CD4-positive, alpha-beta T cell treated with Interleukin-1 beta for 1 hour (primary cell): ENCODE measurements around the gene KCNJ15.
"Not testable (repeated sequence)": the region's sequence is repeated elsewhere in the genome, so short reads cannot be mapped to it uniquely, and the experiment has no call there.

Experiments used
- DNase-seq, 2 donors: peaks; one replicate each; pipeline ENCODE4 v3.0.0-alpha.2; 2020 to 2022

Gene KCNJ15

DNA sequence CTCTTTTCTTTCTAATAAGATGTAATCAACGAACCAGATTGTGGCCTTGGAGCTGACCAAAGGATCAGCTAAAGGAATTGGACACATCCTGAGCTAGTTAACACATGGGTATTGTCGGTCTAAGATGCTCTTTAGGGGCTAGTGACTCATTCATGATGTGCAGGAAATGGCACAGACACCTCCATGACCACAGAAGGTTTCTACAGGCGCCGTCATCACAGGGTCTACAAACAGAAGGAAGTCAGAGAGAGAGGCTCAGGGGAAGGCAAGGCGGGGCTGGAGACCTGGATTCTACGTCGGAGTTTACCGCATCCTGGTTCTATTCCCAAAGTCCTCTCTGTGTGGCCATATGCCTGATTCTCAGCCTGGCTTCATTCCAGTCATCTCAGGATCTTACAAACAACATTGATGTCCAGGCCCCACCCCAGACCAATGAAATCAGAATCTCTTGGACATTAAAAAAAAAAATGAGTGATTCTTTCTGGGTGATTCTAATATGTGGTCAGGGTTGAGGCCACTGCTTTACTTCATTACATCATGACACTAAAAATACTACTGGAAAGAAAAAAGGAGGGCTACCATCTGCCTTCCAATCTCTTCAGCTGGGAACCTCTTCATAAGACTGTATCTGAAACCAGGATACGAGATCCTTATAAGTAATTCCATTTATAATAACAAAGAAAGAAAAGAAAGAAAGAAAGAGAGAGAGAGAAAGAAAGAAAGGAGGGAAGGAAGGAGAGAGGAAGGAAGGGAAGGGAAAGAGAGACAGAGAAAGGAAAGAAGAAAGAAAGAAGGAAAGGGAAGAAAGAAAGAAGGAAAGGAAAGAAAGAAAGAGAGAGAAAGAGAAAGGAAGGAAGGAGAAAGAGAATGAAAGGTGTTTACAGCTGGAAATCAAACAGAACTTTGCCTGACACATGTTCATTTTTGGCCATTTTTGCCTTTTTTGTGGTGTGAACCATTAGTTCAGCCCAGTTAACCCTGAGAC lies 11.6 kb upstream of the KCNJ15 start:
- DNase-seq: peak; percentile 51 to 75

DNA sequence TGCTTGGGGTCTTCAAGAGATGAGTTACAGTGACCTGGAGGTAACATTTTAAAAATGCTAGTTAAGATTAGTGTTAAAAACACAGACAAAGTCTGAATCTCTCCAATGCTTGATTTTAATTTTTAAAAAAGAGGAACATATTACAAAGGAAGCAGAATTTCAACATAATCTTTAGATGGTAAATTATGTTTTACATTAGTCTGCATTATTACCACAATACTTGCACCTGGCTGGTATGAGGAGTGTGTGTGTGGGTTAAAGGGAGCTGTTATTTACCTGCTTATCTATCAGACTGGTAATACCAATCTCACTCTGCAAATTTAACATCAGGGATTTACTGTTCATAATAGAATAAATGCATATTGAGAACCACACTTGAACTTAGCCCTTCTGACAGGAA lies 10.3 kb upstream of the KCNJ15 start:
- DNase-seq: no peak

DNA sequence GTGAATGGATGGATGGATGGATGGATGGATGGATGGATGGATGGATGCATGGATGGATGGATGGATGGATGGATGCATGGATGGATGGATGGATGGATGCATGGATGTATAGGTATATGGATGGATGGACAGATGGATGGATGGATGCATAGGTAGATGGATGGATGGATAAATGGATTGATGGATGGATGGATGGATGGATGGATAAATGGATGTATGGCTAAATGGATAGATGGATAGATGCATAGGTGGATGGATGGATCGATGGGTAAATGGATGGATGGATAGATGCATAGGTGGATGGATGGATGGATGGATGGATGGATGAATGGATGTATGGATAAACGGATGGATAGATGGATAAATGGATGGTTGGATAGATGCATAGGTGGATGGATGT lies 9.7 kb upstream of the KCNJ15 start:
- DNase-seq: not testable (repeated sequence)

DNA sequence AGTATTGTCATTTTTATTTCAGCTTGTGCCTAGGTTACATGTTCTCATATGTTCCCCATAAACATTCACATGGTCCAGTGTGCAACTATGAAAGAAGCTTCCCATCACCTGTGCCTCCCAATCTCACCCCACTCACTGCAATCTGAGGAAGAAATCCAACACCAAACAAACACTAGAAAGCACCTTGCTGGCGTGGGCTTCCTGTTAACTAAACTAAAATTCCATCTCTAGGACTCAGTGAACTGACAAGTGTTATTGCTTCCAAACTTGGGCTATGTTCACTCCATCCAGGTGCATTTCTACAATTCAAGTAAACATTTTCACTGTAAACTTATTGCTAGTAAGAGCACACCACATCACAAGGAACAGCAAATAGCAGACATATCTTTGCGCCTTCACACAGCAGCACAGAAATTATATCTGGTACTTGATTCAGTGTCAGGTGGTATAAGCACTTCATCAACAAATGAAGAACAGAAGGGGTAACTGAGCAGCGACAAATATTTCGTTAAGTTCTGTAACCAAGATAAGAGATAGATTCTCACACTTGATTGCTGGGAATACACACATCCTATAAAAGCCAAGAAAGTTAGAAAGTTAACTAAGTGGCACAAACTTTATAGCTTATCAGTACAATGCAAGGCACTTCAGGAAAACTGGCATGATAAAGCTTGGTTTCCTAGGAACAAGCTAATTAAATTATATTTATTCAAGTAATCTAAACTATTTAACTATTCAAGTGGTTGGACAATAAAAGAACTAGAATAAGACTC lies 8.9 kb upstream of the KCNJ15 start:
- DNase-seq: no peak

DNA sequence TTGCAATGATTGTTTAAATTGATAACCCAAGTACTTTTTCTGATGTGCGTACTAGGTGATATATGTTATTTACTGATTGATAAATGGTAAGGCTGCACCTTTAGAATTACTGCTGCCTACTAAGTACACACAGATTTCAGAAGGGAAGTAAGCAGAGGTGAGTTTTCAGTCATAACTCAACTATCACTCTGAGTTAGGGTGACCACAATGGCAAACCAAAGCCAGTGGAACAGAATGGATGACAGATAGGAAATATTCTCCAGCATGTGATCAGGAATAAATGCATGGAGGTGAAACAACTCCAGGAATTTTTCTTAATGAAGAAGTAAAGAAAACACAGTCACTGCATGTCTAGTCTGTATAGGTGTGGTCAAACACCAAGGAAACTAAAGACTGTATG lies 7.5 kb upstream of the KCNJ15 start:
- no peak for DNase-seq

DNA sequence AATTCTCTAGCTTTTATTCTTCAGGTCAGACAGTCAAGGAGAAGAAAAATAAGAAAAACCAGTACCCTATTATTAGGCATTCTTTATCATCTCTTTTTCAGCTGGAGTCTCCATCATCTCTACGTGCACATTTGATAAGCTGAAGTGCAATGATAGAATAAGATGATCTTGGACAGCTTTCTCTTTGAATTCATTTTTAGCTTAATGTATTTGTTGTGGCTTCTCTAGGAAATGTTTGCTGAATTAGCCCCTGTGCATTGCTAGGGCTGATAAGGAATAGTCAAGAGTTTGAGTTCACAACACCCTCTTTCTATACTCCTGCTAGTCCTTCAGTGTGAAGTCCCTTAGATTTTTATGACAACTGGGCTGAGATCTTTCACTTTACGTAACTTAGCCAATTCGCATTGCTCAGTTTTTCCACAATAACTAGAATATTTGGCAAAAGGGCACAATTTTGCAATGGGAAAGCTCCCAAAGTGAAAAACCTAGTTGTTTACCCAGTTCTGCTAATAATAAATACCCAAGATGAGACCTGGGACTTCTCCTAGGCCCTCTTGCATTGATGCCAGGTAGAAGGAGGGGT lies 7.0 kb upstream of the KCNJ15 start:
- no peak for DNase-seq

DNA sequence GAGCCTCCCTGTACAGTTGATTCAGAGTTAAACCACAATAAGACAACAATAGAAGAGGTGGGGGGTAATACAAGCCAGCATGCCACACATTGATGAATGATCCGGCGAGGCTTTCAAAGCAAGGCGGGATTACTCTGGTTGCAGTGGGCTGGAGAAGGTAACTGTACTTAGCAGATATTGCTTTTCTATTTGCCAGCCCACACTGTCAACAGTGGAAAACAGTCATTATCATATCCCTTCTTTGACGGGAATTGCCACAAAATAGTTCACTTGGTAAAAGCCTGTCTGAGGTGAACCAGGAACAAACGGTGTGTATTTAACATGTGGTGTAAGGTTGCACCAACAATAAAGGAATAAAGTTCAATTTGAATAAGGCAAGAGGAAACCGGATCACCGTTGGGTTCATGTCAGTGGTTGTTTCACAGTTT lies 5.8 kb upstream of the KCNJ15 start:
- DNase-seq: no peak

DNA sequence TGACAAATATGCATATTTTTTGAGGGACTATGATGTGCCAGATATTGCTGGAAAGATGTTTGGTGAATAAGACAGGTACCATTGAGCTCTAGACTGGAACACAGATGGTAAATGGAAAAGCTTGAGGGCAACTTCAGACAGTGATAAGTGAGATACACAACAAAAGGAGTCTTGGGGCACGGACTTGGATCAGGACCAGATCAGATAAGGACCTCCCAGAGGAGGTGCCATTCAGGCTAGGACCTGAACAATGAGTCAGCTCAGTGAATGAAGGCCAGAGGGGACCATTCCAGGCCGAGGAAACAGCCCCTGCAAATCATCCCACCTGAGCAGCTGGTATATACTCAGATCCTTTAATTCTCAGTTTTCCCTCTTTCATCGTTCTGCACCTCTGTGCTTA lies 1.8 kb upstream of the KCNJ15 start:
- no peak for DNase-seq

DNA sequence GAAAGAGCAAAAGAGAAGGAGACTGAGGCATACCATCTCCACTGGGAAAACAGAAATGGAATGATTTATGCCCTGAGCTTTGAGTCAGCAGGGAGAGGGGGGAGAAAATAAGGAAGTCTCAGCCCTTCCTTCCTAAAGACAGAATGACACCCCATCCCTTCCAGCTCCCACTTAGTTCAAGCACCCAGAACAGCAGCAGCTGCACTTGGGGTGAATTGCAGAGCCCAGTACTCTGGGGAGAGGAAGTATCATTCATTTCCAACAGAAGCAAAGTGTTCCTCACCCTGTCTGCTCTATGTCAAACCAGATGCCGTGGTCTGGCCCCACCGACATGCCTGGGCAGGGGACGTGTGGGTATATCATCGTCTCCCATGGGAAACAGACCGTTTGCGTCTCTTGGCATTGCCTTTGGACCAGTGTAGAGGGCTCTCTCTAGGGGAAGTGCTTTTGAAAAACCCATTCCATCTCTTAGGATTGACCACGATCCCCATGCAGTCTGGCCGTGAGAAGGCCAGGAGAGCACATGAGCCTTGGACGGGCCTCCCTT lies 1.1 kb upstream of the KCNJ15 start:
- no peak for DNase-seq

DNA sequence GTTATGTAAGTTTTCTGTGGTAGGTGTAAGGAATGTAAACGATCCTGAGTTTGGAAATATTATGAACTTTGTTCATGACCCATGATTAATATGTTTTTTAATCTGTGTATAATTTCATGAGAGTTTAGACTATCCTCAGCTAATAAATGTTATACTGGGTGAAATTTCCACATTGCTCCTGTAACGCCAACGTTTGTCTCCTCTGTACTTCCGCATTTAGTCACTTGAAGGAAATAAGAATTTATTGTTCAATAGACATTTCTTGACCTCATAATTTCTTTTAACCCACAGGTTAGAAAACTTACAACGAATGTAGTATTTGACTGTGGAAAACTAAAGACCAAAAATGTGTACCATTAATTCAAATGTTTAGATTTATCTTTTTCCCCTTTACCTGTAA lies 876 bp downstream of the KCNJ15 start:
- DNase-seq: no peak

DNA sequence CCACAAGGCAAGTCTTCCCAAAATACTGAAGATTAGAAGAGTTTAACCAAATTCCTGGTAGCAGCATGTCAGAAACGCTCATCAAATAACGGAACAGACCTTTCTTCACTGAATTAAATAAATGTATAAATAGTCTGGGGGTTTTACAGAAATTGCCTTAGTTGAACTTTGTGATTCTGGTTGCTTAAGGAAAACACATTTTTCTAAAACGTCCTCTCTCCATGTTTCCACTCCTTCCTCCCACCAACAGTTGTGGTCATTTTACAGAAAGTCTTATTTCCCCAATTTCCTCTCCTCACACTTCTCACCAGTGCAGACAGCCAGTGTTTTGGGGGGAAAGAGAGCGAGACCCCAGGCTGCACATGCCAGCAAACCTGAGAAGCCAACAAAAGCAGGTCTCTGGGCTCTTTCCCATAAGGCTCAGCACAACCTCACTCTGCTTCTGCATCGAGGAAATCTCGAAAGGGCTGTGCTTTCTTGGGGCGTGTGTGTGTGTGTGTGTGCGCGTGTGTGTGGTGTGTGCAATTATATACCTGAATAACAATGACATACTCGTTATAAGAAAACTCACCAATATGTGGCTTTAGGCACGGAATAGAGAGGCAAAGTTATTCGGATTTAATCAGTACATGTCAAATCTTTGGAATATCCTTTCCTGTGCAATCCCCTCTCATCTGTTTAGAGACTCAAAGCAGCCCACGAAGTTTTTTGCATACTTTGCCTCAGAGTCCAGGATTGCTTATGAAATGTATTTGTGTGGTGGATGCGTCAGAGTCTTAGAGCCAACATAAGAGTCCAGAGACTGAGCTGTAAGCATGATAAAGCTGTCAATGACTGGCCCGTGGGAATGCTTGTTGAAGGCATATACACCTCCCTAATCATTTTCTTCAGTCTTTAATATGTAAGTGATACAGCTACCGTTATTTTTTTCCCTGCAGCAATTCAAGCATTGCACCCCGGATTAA lies 2.0 kb downstream of the KCNJ15 start:
- DNase-seq: no peak

DNA sequence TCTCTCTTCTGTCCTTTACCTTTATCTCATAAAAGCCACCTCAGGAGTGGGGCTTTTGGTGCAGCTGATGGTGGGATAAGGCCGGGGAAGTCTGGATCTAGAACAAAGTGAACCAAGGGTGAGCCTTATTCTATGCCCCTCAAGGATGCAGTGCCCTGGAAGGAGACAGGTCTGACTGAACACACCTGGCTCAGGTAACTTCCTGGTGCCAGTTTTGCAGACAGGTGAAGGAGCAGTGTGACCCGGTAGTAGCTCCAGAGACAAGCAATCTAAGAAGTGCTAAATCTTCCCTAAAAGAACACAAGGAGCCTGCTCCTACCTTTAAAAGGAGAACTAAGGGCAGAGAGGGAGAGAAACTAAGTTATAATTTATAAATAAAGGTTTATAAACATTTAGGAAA lies 2.9 kb downstream of the KCNJ15 start:
- no peak for DNase-seq

DNA sequence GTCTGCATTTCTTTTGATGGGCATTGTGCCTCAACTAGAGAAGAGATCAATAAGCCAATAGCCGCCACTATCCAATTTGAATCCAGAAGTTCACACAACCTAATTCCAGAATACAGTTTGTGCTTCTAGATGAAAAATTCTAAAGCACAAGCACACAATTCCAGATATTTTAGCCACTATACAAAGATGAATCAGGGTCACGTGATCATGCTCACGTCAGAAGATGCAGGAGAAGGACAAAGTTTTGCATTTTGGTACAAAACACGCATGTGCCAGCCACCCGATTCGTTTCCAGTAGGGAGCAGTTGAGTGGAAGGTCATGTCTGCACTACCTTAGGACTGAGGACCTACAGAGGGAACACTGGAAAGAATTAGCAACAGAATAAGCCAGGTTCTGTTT lies 3.6 kb downstream of the KCNJ15 start:
- DNase-seq: no peak

DNA sequence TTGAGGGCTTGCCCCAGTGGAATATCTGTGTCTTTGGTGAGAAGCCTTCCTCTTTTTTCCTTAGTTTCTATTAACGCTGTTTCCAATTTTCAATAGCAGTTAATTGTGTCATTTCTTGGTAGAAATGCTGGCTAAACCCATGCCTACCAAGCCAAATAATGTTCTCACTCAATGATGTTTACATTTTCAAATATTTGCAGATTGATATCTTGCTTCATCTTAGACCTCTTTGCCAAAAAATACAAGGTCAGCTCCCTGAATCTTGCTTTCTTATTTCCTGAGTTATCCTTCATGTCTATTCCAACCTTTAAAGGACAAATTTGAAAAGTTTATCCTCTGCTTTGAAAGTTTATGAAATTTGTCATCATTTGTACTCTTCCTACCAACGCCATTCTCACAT lies 5.1 kb downstream of the KCNJ15 start:
- DNase-seq: no peak

DNA sequence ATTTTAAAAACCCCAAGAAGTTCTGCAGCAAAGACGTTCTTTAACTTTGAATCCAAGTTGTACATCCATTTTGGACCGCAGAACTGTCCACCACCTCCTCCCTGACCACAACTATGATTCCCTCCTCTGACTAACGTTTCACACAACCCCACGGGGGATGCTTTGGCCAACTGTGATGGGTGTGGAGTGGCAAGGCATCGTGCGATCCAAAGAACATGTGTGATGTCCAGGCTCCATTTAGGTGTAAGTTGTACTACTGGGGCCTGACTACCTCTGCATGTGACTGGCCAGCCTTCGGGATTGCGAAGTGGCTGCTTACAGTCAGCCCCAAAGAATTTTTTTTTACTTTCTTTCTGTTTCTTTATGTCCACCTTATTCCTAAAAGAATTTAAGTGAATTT lies 6.7 kb downstream of the KCNJ15 start:
- no peak for DNase-seq

DNA sequence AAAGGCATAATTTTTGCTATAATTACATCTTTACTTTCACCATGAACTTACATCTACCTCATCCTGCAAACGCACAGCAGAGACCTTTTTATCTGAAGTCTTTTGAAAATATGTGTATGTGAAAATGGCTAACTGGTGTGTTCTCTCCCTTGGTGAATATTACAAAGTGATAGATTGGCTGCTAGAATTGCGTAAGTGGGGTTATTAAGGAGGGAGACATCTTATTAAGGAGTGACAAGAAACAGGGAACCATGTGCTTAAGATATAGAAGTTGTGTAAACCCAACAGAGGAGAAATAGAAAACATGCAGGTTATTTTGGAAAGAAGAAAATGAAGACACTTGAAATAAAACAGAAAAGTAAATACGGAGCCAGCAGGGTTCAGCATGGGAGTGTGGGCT lies 7.8 kb downstream of the KCNJ15 start:
- no peak for DNase-seq

DNA sequence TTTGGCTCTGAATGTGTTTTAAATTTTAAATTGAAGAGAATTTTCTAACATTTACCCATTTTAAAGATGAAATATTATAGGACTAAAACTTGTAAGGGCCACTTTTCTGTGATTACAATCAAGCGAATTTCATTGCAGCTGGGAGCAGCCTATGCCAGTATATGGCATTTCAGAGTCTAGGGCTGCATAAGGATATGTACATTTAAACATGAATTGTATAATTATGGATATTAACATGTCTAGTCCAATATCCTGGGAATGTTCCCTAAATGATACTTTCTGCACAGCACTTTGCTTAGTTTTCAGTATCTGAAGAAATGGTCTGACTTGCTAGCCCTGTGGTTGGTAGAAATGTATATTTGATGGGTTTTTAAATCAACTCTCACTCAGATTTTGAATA lies 8.4 kb downstream of the KCNJ15 start:
- no peak for DNase-seq

DNA sequence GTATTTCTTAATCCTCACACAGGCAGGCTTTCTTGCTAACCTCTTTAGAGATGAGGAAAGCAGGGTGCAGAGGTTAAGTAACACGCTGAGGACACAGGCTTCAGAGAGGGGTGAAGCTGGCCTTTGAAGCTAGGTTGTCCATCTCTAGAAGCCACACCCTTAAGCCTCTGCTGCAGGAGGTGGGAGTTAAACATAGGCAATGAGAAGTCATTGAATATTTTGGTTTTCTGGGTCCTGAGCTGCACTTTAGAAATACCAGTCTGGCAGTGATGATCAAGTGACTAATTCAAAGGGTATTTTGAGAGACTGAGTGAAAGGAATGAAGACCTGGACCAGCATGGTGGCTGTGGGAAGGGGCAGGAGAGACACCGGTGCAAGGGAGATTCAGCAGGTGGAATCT lies 9.9 kb downstream of the KCNJ15 start:
- no peak for DNase-seq

DNA sequence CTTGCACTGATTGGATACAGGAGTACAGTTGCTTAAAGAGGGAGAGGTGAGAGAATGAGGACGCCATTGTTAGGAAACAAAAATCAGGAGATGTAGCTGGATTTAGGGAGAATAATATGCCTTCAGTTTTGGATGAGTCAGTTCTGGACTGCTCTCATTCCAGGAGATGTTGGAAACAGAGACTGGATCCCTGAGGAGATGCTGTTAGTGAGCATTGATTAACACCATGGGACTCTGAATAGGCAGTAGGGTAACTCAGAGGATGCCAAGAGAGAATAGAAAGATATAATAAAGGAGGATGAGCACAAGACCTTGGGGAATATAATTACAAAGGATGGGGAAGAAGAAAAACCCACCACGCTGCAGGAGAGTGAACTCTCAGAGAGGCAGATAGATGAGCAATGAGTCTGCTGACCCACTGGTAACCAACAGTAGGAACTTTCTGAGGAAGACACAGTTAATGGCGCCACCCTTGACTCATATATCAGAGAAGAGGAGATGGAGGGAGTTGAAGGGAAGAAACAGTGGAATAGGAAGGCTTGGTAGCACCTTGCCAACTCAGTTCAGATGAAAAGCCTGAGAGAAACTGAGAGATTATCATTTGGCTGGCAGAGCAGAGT lies 10.5 kb downstream of the KCNJ15 start:
- DNase-seq: no peak

DNA sequence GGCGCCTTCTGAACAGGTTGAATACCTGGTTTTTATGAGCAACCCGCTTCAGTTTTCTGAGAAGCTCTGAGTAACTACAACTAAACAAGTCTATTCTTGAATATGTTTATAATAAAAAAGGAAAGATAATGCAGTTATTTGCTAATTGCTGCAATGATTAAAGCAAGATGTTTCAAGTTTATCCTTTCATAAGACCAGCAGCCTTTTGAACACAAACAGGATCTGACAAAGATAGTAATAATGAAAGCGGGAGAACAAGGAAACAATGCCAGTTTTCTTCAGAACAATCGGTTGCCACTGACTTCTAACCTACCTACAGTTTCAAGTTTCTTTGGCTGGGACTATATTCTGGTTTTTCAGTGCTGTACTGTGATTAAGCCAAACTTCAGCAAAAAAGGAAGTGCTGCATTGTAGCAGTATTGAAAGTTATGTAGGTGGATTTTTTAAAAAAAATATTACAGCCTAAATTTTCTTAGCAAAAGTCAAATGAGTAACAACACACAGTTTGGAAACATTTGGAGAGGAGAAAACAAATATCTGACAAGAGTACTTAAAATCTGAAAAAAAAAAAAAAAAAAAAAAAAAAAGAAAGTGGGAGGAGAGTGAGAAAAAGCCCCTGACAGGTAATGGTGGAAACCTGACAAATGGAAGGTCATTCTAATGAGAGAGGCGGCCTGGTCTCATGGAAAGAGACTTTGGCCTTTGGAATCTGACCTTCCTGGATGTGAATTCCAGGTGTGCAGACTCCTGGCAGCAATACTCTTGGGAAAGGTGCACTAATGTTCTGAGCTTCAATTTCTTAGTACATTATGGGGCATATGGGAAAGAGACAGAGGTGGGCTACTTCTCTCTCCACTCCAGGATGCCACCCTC lies 11.4 kb downstream of the KCNJ15 start:
- no peak for DNase-seq
